HepG2 (cell line): ENCODE measurements around the gene NSUN6. TPM values are rescaled to one million over a fixed set of nuclear protein-coding genes. Genes with fewer than 3 reads are reported as not detected.

Source experiments
- ATAC-seq: fragments of 200-7000 bp; cut with Tn5 transposase; 3 replicates; pipeline ENCODE4 v1.9.1; 2020; ENCODE audit warnings: mild to moderate bottlenecking, moderate library complexity
- BruUV-seq: library from RNA; stranded (reverse); fragments of 400-500 nt; replicated peaks from 2 replicates; lab custom pipeline; 2021; lab: Mats Ljungman, UMichigan
- CTCF ChIA-PET: fragments of 300-600 bp; formaldehyde crosslinking; extraction: SDS; loops from one replicate; lab custom pipeline; 2021; ENCODE audit warnings: low total read pairs, inconsistent platforms, low intra/inter-chr PET ratio; lab: Yijun Ruan, JAX
- POLR2A ChIA-PET: fragments of 350-600 bp; sonication (Branson Sonifier 250); formaldehyde crosslinking; loops from one replicate; lab custom pipeline; 2020; ENCODE audit warnings: antibody characterized with exemption, inconsistent platforms; lab: Yijun Ruan, JAX
- DNase-seq: peaks from one replicate; pipeline ENCODE4 v3.0.0-alpha.2; 2015; ENCODE audit warnings: low spot score
- FAIRE-seq: peaks from 3 replicates; lab custom pipeline; 2011; peaks lifted over from hg19 to GRCh38; lab: Jason Lieb, UNC
- H2AFZ ChIP-seq: one replicate; pipeline ENCODE4 v1.6.1; 2011; ENCODE audit warnings: low read length, inconsistent platforms
- H3K27ac ChIP-seq: fragments of 300-600 bp; 3 replicates; pipeline ENCODE4 v1.8.0; 2011; ENCODE audit warnings: mixed run types, mild to moderate bottlenecking, mixed read lengths, low read length, inconsistent platforms; ENCODE audit not compliant: insufficient read depth; ENCODE audit errors: extremely low read length
- H3K27me3 ChIP-seq, 2 experiments: fragments of 200-600 bp in 1 of 2; 2 replicates in 1 of 2; 3 replicates in 1 of 2; pipeline versions ENCODE4 v1.6.0 to v1.8.0; 2011; ENCODE audit warnings: low read length in 2 of 2, mild to moderate bottlenecking in 2 of 2, moderate library complexity in 2 of 2, inconsistent platforms in 1 of 2; ENCODE audit not compliant: insufficient read depth in 2 of 2, control insufficient read depth in 1 of 2
- H3K36me3 ChIP-seq, 2 experiments: fragments of 200-600 bp in 1 of 2; replicated peaks in 1 of 2; 2 replicates in 1 of 2; 3 replicates in 1 of 2; pipeline versions ENCODE4 v1.5.1 to v1.8.0; 2011; ENCODE audit warnings: low read length in 2 of 2, inconsistent platforms in 1 of 2; ENCODE audit not compliant: insufficient read depth in 2 of 2, control insufficient read depth in 1 of 2
- H3K4me1 ChIP-seq: 2 replicates; pipeline ENCODE4 v1.5.1; 2012; ENCODE audit warnings: low read length, inconsistent platforms; ENCODE audit not compliant: insufficient read depth
- H3K4me2 ChIP-seq: 2 replicates; pipeline ENCODE4 v1.6.0; 2011; ENCODE audit warnings: low read depth, low read length, inconsistent platforms
- H3K4me3 ChIP-seq, 3 experiments: fragments of 200-600 bp in 1 of 3; sonication (generic), shearing (Covaris generic) in 1 of 3; replicated peaks in 1 of 3; 2 replicates each; pipeline ENCODE4 v1.5.1; 2011 to 2016; ENCODE audit warnings: low read length in 3 of 3, inconsistent platforms in 2 of 3, low read depth in 2 of 3, mild to moderate bottlenecking in 2 of 3, control low read depth in 1 of 3, mixed read lengths in 1 of 3; ENCODE audit not compliant: insufficient read depth in 1 of 3
- H3K79me2 ChIP-seq: one replicate; pipeline ENCODE4 v1.6.1; 2011; ENCODE audit warnings: low read length, inconsistent platforms; ENCODE audit not compliant: insufficient read depth
- H3K9ac ChIP-seq: 2 replicates; pipeline ENCODE4 v1.6.0; 2011; ENCODE audit warnings: mild to moderate bottlenecking, low read depth, low read length, inconsistent platforms; ENCODE audit not compliant: insufficient read depth
- H3K9me3 ChIP-seq: 2 replicates; pipeline ENCODE4 v1.5.1; 2012; ENCODE audit warnings: mild to moderate bottlenecking, low read length
- H4K20me1 ChIP-seq: 2 replicates; pipeline ENCODE4 v1.6.0; 2011; ENCODE audit warnings: inconsistent platforms, mild to moderate bottlenecking, low read length, moderate library complexity; ENCODE audit not compliant: insufficient read depth
- BCL6 ChIP-seq: IDR thresholded peaks from 2 replicates; pipeline ENCODE4 v1.6.1; 2016; ENCODE audit warnings: missing genetic modification reagents, missing compliant biosample characterization
- ELF3 ChIP-seq: IDR thresholded peaks from 2 replicates; pipeline ENCODE4 v1.6.1; 2016; ENCODE audit warnings: missing genetic modification reagents, missing compliant biosample characterization
- ESRRA ChIP-seq: sonication (generic); formaldehyde crosslinking; IDR thresholded peaks from 2 replicates; pipeline ENCODE4 v1.5.1; 2020; ENCODE audit warnings: mild to moderate bottlenecking, low read depth, missing genetic modification reagents
- FOXA1 ChIP-seq, 2 experiments: fragments of 450-650 bp in 1 of 2; sonication (generic) in 1 of 2; formaldehyde crosslinking in 1 of 2; IDR thresholded peaks; 2 replicates each; pipeline versions ENCODE4 v1.4.0 to v1.6.1; 2016 to 2020; ENCODE audit warnings: missing genetic modification reagents in 1 of 2
- FOXA3 ChIP-seq: IDR thresholded peaks from 2 replicates; pipeline ENCODE4 v1.6.1; 2016; ENCODE audit warnings: missing genetic modification reagents, missing compliant biosample characterization
- SOX13 ChIP-seq, 3 experiments: fragments of 450-650 bp in 1 of 3; sonication (generic) in 1 of 3; formaldehyde crosslinking in 1 of 3; IDR thresholded peaks in 2 of 3; conservative IDR thresholded peaks in 1 of 3; 2 replicates each; pipeline versions ENCODE4 v1.5.0 to v1.6.1; 2016 to 2020; ENCODE audit warnings: antibody characterized with exemption in 1 of 3, mild to moderate bottlenecking in 1 of 3, missing compliant biosample characterization in 1 of 3, missing genetic modification reagents in 1 of 3, moderate library complexity in 1 of 3
- SRF ChIP-seq: IDR thresholded peaks from 2 replicates; pipeline ENCODE4 v1.6.1; 2011; ENCODE audit warnings: mild to moderate bottlenecking, low read depth, low read length, moderate library complexity
- TEAD3 ChIP-seq: optimal IDR thresholded peaks from 2 replicates; pipeline ENCODE3; 2016; ENCODE audit warnings: borderline replicate concordance
- THAP11 ChIP-seq: IDR thresholded peaks from 2 replicates; pipeline ENCODE4 v1.6.1; 2016; ENCODE audit warnings: missing biosample characterization, missing genetic modification reagents
- ZNF362 ChIP-seq: sonication (generic); formaldehyde crosslinking; IDR thresholded peaks from 2 replicates; pipeline ENCODE4 v1.4.0; 2020; ENCODE audit warnings: missing genetic modification reagents, mild to moderate bottlenecking, borderline replicate concordance
- ZSCAN29 ChIP-seq: sonication (generic); formaldehyde crosslinking; conservative IDR thresholded peaks from 2 replicates; pipeline ENCODE4 v1.4.0; 2020; ENCODE audit warnings: mild to moderate bottlenecking, missing genetic modification reagents
- WGBS: methylation state at CpG from one replicate; pipeline ENCODE4 v1.1.6; 2017; ENCODE audit warnings: low lambda C conversion rate; 5-methylcytosine and 5-hydroxymethylcytosine counted together
- in situ Hi-C: cut with HindIII; loops from 2 replicates; pipeline ENCODE4 v1.10.0; 2017; ENCODE audit warnings: low pct_unique_long_range_greater_than_20kb; ENCODE audit not compliant: extremely low pct_ligation_motif_present
- intact Hi-C: fragments of 100-400 bp; cut with micrococcal nuclease; formaldehyde crosslinking; loops from one replicate; pipeline ENCODE4 v1.10.0; 2022; ENCODE audit not compliant: unreplicated experiment
- polyA plus RNA-seq, 8 experiments: library from polyadenylated mRNA; depleted of rRNA in 3 of 8; stranded (reverse) in 7 of 8; unstranded in 1 of 8; fragments of >200 nt; fragmentation: Illumina TruSeq in 4 of 8; extraction: Trizol in 4 of 8; gene quantifications; 2 replicates each; pipeline versions ENCODE4 v1.2.1 to v1.2.3, GENCODE V29; 2011 to 2016; ENCODE audit warnings: low read depth in 4 of 8, missing spikeins in 1 of 8, mixed read lengths in 1 of 8; ENCODE audit not compliant: insufficient read depth in 1 of 8
- total RNA-seq, 5 experiments: library from RNA; depleted of rRNA; stranded (reverse); fragments of >200 nt; fragmentation: Illumina TruSeq; extraction: Trizol; gene quantifications; 2 replicates each; pipeline ENCODE4 v1.2.3, GENCODE V29; 2016; ENCODE audit warnings: low read depth in 1 of 5
- TF ChIP-seq, protein P1 (sequence below): sonication (generic); formaldehyde crosslinking; IDR thresholded peaks from 2 replicates; pipeline ENCODE4 v1.4.0; 2020; ENCODE audit warnings: missing genetic modification reagents, borderline replicate concordance
- TF ChIP-seq, protein P2 (sequence below): sonication (generic); formaldehyde crosslinking; IDR thresholded peaks from 2 replicates; pipeline ENCODE4 v1.5.1; 2020; ENCODE audit warnings: mild to moderate bottlenecking, missing genetic modification reagents, borderline replicate concordance

The NSUN6 gene
- total and polyA plus RNA-seq, 2 of the 13 experiments (the other 11 are each of a cell fraction or from before 2014, with no cell fraction given): 17.2 to 19.3 TPM

DNA sequence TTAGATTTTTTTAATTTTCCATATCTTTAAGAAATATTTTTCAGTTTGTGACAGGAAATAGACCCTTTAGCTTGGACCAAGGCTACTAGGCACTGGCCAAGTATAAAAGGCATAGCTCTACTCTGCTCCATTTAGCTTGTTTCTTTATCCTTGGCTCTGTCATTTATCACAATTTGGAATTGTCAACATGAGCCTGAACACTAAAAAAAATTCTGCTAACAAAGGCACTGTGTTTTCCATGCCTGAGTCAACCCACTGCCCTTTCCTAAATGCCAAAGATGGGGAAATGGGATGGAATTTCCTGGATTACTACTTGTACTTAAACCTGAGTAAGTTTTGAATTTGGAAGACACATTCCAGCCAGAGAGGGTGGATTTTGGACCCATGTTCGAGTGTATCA, 128.4 kb downstream of the NSUN6 start:
- ChIA-PET POLR2A (no interaction called here), CTCF (no interaction called here)
- Histone ChIP-seq H3K27ac (no peak overlapping the region), H3K4me1 (peaks cover 14% of the 10 kb centered on the region), H2AFZ (no peak overlapping the region), H3K4me2 (no peak overlapping the region), H3K9ac (no peak overlapping the region), H3K9me3 (no peaks in the 10 kb centered on the region), H4K20me1 (no peaks in the 10 kb centered on the region), H3K4me3 (no peak overlapping the region), H3K36me3 (no peaks in the 10 kb centered on the region), H3K27me3 (no peaks in the 10 kb centered on the region), H3K79me2 (no peaks in the 10 kb centered on the region)
- in situ Hi-C loops (no loop called here), intact Hi-C loops (no loop called here)
- WGBS: 7% methylated on average over 1 of the region's 1 CpG
- FAIRE-seq (peak; percentile 34), ATAC-seq (peak; percentile 78), DNase-seq (peak; percentile 64)
- no TSS peak for BruUV-seq
- no peak for TF ChIP-seq ZSCAN29 (CRISPR knock-in tag)
- no peak for TF ChIP-seq FOXA1 (IDR thresholded peaks at IDR 0.05)
- peak; percentile 51; the same call in 1 of the 2 replicates for TF ChIP-seq FOXA1 (CRISPR knock-in tag; IDR thresholded peaks at IDR 0.05)
- peak; percentile 58 for TF ChIP-seq TEAD3 (CRISPR knock-in tag)
- TF ChIP-seq SRF: 0 out of 2 replicates have a peak, but pooled peaks have one; percentile 49
- TF ChIP-seq, protein P1, sequence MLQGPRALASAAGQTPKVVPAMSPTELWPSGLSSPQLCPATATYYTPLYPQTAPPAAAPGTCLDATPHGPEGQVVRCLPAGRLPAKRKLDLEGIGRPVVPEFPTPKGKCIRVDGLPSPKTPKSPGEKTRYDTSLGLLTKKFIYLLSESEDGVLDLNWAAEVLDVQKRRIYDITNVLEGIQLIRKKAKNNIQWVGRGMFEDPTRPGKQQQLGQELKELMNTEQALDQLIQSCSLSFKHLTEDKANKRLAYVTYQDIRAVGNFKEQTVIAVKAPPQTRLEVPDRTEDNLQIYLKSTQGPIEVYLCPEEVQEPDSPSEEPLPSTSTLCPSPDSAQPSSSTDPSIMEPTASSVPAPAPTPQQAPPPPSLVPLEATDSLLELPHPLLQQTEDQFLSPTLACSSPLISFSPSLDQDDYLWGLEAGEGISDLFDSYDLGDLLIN (CRISPR knock-in tag): no peak
- TF ChIP-seq ZNF362 (CRISPR knock-in tag): peak; percentile 36; the same call in 1 of the 2 replicates
- TF ChIP-seq ESRRA: no peak
- TF ChIP-seq SOX13 (IDR thresholded peaks at IDR 0.05): no peak
- TF ChIP-seq SOX13 (CRISPR knock-in tag; conservative IDR thresholded peaks at IDR 0.05 in 1 of 2, IDR thresholded peaks at IDR 0.05 in 1 of 2): peak in 1 of 2 experiments; percentile 48; a peak in 1 of 4 replicates
- TF ChIP-seq, protein P2, sequence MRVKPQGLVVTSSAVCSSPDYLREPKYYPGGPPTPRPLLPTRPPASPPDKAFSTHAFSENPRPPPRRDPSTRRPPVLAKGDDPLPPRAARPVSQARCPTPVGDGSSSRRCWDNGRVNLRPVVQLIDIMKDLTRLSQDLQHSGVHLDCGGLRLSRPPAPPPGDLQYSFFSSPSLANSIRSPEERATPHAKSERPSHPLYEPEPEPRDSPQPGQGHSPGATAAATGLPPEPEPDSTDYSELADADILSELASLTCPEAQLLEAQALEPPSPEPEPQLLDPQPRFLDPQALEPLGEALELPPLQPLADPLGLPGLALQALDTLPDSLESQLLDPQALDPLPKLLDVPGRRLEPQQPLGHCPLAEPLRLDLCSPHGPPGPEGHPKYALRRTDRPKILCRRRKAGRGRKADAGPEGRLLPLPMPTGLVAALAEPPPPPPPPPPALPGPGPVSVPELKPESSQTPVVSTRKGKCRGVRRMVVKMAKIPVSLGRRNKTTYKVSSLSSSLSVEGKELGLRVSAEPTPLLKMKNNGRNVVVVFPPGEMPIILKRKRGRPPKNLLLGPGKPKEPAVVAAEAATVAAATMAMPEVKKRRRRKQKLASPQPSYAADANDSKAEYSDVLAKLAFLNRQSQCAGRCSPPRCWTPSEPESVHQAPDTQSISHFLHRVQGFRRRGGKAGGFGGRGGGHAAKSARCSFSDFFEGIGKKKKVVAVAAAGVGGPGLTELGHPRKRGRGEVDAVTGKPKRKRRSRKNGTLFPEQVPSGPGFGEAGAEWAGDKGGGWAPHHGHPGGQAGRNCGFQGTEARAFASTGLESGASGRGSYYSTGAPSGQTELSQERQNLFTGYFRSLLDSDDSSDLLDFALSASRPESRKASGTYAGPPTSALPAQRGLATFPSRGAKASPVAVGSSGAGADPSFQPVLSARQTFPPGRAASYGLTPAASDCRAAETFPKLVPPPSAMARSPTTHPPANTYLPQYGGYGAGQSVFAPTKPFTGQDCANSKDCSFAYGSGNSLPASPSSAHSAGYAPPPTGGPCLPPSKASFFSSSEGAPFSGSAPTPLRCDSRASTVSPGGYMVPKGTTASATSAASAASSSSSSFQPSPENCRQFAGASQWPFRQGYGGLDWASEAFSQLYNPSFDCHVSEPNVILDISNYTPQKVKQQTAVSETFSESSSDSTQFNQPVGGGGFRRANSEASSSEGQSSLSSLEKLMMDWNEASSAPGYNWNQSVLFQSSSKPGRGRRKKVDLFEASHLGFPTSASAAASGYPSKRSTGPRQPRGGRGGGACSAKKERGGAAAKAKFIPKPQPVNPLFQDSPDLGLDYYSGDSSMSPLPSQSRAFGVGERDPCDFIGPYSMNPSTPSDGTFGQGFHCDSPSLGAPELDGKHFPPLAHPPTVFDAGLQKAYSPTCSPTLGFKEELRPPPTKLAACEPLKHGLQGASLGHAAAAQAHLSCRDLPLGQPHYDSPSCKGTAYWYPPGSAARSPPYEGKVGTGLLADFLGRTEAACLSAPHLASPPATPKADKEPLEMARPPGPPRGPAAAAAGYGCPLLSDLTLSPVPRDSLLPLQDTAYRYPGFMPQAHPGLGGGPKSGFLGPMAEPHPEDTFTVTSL (CRISPR knock-in tag): 0 out of 2 replicates have a peak, but pooled peaks have one; percentile 35
- 0 out of 2 replicates have a peak, but pooled peaks have one; percentile 21 for TF ChIP-seq ELF3 (CRISPR knock-in tag)
- no peak for TF ChIP-seq THAP11 (CRISPR knock-in tag)
- TF ChIP-seq FOXA3 (CRISPR knock-in tag): peak; percentile 53
- TF ChIP-seq BCL6 (CRISPR knock-in tag): peak; percentile 57; the same call in 1 of the 2 replicates
